GM10266 (cell line): ENCODE measurements around the gene PLK2.

Source experiments
- DNase-seq: peaks from one replicate; pipeline ENCODE4 v3.0.0; 2012; ENCODE audit errors: extremely low spot score
- TF ChIP-seq, protein P1 (sequence below): IDR thresholded peaks from 2 replicates; pipeline ENCODE4 v1.5.1; 2012; ENCODE audit warnings: mild to moderate bottlenecking, low read depth; ENCODE audit not compliant: control insufficient read depth, insufficient read depth; ENCODE audit errors: missing control alignments

Gene PLK2

GRCh38 chr5:58460002-58460731 is at the start of gene PLK2:
PLK2 (minus strand) TSS chr5:58460086; CDS start chr5:58459959, 127 bp downstream.
- DNase-seq, result peak; percentile 82
- TF ChIP-seq, protein P1, sequence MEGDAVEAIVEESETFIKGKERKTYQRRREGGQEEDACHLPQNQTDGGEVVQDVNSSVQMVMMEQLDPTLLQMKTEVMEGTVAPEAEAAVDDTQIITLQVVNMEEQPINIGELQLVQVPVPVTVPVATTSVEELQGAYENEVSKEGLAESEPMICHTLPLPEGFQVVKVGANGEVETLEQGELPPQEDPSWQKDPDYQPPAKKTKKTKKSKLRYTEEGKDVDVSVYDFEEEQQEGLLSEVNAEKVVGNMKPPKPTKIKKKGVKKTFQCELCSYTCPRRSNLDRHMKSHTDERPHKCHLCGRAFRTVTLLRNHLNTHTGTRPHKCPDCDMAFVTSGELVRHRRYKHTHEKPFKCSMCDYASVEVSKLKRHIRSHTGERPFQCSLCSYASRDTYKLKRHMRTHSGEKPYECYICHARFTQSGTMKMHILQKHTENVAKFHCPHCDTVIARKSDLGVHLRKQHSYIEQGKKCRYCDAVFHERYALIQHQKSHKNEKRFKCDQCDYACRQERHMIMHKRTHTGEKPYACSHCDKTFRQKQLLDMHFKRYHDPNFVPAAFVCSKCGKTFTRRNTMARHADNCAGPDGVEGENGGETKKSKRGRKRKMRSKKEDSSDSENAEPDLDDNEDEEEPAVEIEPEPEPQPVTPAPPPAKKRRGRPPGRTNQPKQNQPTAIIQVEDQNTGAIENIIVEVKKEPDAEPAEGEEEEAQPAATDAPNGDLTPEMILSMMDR, result peak; percentile 40

DNA sequence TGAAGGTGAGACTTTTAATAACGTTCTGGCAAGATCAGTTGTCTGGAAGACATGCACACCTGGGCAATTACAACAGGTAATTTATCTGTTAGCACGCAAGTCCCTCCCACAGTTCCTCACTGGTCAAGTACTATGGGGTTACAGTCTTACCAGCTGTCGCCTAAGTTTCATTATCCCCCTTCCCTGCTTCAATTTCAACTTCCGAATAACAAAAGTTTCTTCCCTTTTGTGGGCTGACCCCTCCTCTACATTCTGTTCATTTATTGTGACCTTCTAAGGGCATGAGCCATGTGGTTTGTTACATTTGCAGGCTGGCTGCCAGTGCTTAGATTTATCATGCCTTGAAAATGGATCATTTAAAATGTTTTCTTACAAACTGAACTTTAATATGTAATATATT is 47.8 kb upstream of the PLK2 start:
- DNase-seq, result no peak
- TF ChIP-seq, protein P1, result no peak

DNA sequence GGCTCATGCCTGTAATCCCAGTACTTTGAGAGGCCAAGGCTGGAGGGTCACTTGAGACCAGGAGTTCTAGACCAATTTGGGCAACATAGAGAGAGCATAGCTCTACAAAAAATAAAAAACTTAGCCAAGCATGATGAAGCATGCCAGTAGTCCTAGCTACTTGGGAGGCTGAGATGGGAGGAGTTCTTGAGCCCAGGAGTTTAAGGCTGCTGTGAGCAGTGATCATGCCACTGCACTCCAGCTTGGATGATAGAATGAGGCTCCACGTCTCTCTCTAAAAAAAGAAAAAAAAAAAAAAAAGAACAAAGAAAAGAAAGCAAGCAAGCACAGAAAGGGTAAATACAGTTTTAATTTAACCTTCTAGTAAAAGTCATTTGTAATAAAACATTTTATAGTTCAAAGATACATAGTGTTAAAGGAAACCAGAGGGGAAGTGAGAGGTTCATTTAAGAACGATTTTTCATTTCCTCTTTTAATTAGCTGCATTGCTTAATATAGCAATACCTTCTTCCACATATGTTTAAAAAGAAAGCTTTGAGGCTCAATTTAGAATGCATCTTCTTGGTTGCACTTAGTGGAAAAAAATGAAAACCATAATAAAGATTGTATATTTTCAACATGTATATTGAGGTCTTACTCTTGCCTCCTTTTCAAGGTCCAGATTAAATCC is 46.2 kb upstream of the PLK2 start:
- TF ChIP-seq, protein P1, result no peak
- DNase-seq, result no peak

GRCh38 chr5:58505502-58505901 is 45.6 kb upstream of the PLK2 start:
- TF ChIP-seq, protein P1, result no peak
- no peak for DNase-seq

GRCh38 chr5:58504766-58505165 is 44.9 kb upstream of the PLK2 start:
- TF ChIP-seq, protein P1, result no peak
- no peak for DNase-seq

GRCh38 chr5:58503390-58504046 is 43.6 kb upstream of the PLK2 start:
- TF ChIP-seq, protein P1, result no peak
- no peak for DNase-seq
